Nephron progenitor cell (in vitro differentiated cells): Measurements from ENCODE around the gene CHIT1.
A peak's percentile ranks its signal among the peaks of the same experiment; 100 is the strongest.
"Not testable (repeated sequence)": the region's sequence is repeated elsewhere in the genome, so short reads cannot be mapped to it uniquely, and the experiment has no call there.

ENCODE experiments used
- DNase-seq: peaks from one replicate; pipeline ENCODE4 v3.0.0; 2021
- H3K27ac Mint-ChIP-seq: 2 replicates; pipeline ENCODE4 v1.8.0; 2021; ENCODE audit warnings: mild to moderate bottlenecking, moderate library complexity, mixed read lengths
- H3K27me3 Mint-ChIP-seq: 2 replicates; pipeline ENCODE4 v1.8.0; 2021; ENCODE audit warnings: mild to moderate bottlenecking, low read depth, mixed read lengths; ENCODE audit not compliant: poor library complexity
- H3K36me3 Mint-ChIP-seq: 2 replicates; pipeline ENCODE4 v1.8.0; 2021; ENCODE audit warnings: low read depth, mixed read lengths
- H3K4me1 Mint-ChIP-seq: 2 replicates; pipeline ENCODE4 v1.8.0; 2021; ENCODE audit warnings: mixed read lengths
- H3K4me3 Mint-ChIP-seq: 2 replicates; pipeline ENCODE4 v1.8.0; 2021; ENCODE audit warnings: mild to moderate bottlenecking, moderate library complexity, mixed read lengths
- H3K9me3 Mint-ChIP-seq: 2 replicates; pipeline ENCODE4 v1.8.0; 2021; ENCODE audit warnings: mild to moderate bottlenecking, moderate library complexity, mixed read lengths
- CTCF ChIP-seq: fragments of 200-600 bp; sonication (generic); IDR thresholded peaks from 2 replicates; pipeline ENCODE4 v1.5.0; 2021; ENCODE audit warnings: antibody characterized with exemption

The CHIT1 gene

GRCh38 chr1:203267912-203268311 is 38.4 kb upstream of the CHIT1 start:
- H3K36me3 Mint-ChIP-seq: no peaks in the 10 kb centered on the region
- H3K27ac Mint-ChIP-seq: no peak overlapping the region
- no peak for TF ChIP-seq CTCF
- no peaks in the 10 kb centered on the region for H3K9me3 Mint-ChIP-seq
- peaks cover 3% of the 10 kb centered on the region for H3K27me3 Mint-ChIP-seq
- peak overlapping the region; percentile 86 for H3K4me3 Mint-ChIP-seq
- peaks cover 27% of the 10 kb centered on the region for H3K4me1 Mint-ChIP-seq
- no peak for DNase-seq

GRCh38 chr1:203267347-203267846 is 37.9 kb upstream of the CHIT1 start:
- Mint-ChIP-seq H3K4me3 (peak overlapping the region; percentile 86), H3K9me3 (peaks cover under 1% of the 10 kb centered on the region), H3K4me1 (peaks cover 25% of the 10 kb centered on the region), H3K36me3 (no peaks in the 10 kb centered on the region), H3K27me3 (peaks cover 3% of the 10 kb centered on the region), H3K27ac (no peak overlapping the region)
- DNase-seq: peak; percentile 85
- TF ChIP-seq CTCF: peak; percentile 93

- not testable (repeated sequence) for DNase-seq, H3K9me3 Mint-ChIP-seq, H3K4me3 Mint-ChIP-seq, H3K27ac Mint-ChIP-seq, H3K36me3 Mint-ChIP-seq, H3K27me3 Mint-ChIP-seq
- peaks cover 16% of the 10 kb centered on the region for H3K4me1 Mint-ChIP-seq
Observed at GRCh38 chr1:203266140-203266539, 36.7 kb upstream of the CHIT1 start.

- Mint-ChIP-seq H3K4me1 (peaks cover 11% of the 10 kb centered on the region), H3K27ac (no peak overlapping the region), H3K36me3 (no peaks in the 10 kb centered on the region), H3K9me3 (peaks cover 7% of the 10 kb centered on the region), H3K4me3 (no peak overlapping the region), H3K27me3 (peaks cover 12% of the 10 kb centered on the region)
- no peak for DNase-seq
- no peak for TF ChIP-seq CTCF
Observed at GRCh38 chr1:203265541-203265940, 36.1 kb upstream of the CHIT1 start.

GRCh38 chr1:203264052-203264501 is 34.6 kb upstream of the CHIT1 start:
- no peaks in the 10 kb centered on the region for H3K36me3 Mint-ChIP-seq
- H3K9me3 Mint-ChIP-seq: peaks cover 10% of the 10 kb centered on the region
- H3K27me3 Mint-ChIP-seq: peaks cover 26% of the 10 kb centered on the region
- no peak overlapping the region for H3K4me3 Mint-ChIP-seq
- no peak overlapping the region for H3K27ac Mint-ChIP-seq
- DNase-seq: no peak
- H3K4me1 Mint-ChIP-seq: peaks cover 11% of the 10 kb centered on the region
- no peak for TF ChIP-seq CTCF

GRCh38 chr1:203263496-203263895 is 34.0 kb upstream of the CHIT1 start:
- DNase-seq: no peak
- Mint-ChIP-seq H3K4me1 (peaks cover 11% of the 10 kb centered on the region), H3K27ac (no peak overlapping the region), H3K4me3 (no peak overlapping the region), H3K27me3 (peaks cover 26% of the 10 kb centered on the region), H3K9me3 (peaks cover 11% of the 10 kb centered on the region), H3K36me3 (no peaks in the 10 kb centered on the region)
- TF ChIP-seq CTCF: no peak

GRCh38 chr1:203256636-203257035 is 27.2 kb upstream of the CHIT1 start:
- H3K4me1 Mint-ChIP-seq, H3K36me3 Mint-ChIP-seq, DNase-seq, H3K4me3 Mint-ChIP-seq, H3K27ac Mint-ChIP-seq: not testable (repeated sequence)
- peaks cover 37% of the 10 kb centered on the region for H3K27me3 Mint-ChIP-seq
- H3K9me3 Mint-ChIP-seq: peaks cover 43% of the 10 kb centered on the region

- Mint-ChIP-seq H3K27me3 (peaks cover 34% of the 10 kb centered on the region), H3K9me3 (peaks cover 43% of the 10 kb centered on the region)
- not testable (repeated sequence) for H3K4me3 Mint-ChIP-seq, H3K36me3 Mint-ChIP-seq, H3K4me1 Mint-ChIP-seq, DNase-seq, H3K27ac Mint-ChIP-seq
Observed at GRCh38 chr1:203254782-203255181, 25.3 kb upstream of the CHIT1 start.
